Measurements from ENCODE around the gene LPCAT3.

Gene LPCAT3

GRCh38 chr12:6935371-6936193 is 82.7 kb downstream of the LPCAT3 start:
- Histone ChIP-seq H3K27ac (replicated peaks; ENCODE audit: low read length) (no peak overlapping the region), H3K9ac (ENCODE audit: low read depth, low read length, poor library complexity) (no peak overlapping the region), H2BK15ac (ENCODE audit: low read length) (no peak overlapping the region), H3K18ac (ENCODE audit: low read length) (no peak overlapping the region), H2BK120ac (ENCODE audit: low read depth, low read length) (no peak overlapping the region), H3K14ac (ENCODE audit: low read length) (no peak overlapping the region), H2BK12ac (ENCODE audit: low read length) (no peak overlapping the region), H3K36me3 (replicated peaks in 1 of 2; ENCODE audit: control insufficient read depth in 2 of 2, insufficient read depth in 2 of 2, low read length in 2 of 2) (peaks cover 40 to 84% of the 10 kb centered on the region in 2 donors), H3K4me2 (ENCODE audit: insufficient read depth, low read length, poor library complexity, severe bottlenecking) (no peak overlapping the region), H3K4ac (ENCODE audit: low read length) (no peak overlapping the region), H3K23ac (ENCODE audit: low read depth, low read length, poor library complexity) (peak overlapping the region; percentile 100), H3K79me1 (ENCODE audit: low read depth, low read length) (peaks cover 12% of the 10 kb centered on the region), H3K4me3 (ENCODE audit: low read length in 2 of 2) (no peak overlapping the region), H3K27me3 (ENCODE audit: control insufficient read depth in 3 of 3, insufficient read depth in 3 of 3, low read depth in 1 of 3, low read length in 3 of 3) (no peaks in the 10 kb centered on the region), H3K4me1 (ENCODE audit: control insufficient read depth in 2 of 2, insufficient read depth in 1 of 2, low read depth in 1 of 2, low read length in 2 of 2) (peaks cover 3 to 6% of the 10 kb centered on the region in 2 donors), H2AFZ (ENCODE audit: low read length) (no peak overlapping the region), H4K8ac (ENCODE audit: low read depth, low read length) (no peak overlapping the region), H4K91ac (ENCODE audit: low read depth, low read length, poor library complexity) (no peak overlapping the region), H2BK5ac (ENCODE audit: low read length) (no peak overlapping the region), H2AK5ac (ENCODE audit: low read depth, low read length) (no peak overlapping the region), H3K9me3 (replicated peaks in 1 of 2; ENCODE audit: control insufficient read depth in 2 of 2, insufficient read depth in 1 of 2, low read depth in 1 of 2, low read length in 2 of 2) (no peaks in the 10 kb centered on the region)
- no peak for DNase-seq (ENCODE audit: low spot score)
- WGBS, 2 donors (ENCODE audit: extremely low coverage in 2 of 2, insufficient read length in 2 of 2, insufficient replicate concordance in 1 of 2): no CpG with 5 or more reads among the region's 14 CpGs

DNA sequence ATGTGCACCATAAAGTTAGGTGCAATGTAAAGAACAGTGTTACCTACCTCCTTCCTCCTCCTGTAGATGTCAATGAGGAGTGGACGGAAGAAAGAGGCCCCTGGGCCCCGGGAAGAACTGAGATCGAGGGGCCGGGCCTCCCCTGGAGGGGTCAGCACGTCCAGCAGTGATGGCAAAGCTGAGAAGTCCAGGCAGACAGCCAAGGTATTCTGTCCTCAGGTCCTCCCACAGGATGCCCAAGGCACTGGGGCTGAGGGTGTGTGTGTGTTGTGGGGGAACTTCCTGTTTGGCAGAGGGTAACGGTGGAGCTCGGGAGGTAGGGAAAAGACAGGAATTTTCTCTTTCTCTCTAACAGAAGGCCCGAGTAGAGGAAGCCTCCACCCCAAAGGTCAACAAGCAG is 84.2 kb downstream of the LPCAT3 start:
- no peak overlapping the region for H2BK120ac ChIP-seq (ENCODE audit: low read depth, low read length)

GRCh38 chr12:6932766-6933165 is 85.5 kb downstream of the LPCAT3 start:
- peaks cover 29 to 72% of the 10 kb centered on the region in 2 donors for H3K36me3 ChIP-seq (replicated peaks in 1 of 2; ENCODE audit: control insufficient read depth in 2 of 2, insufficient read depth in 2 of 2, low read length in 2 of 2)
- WGBS, 2 donors (ENCODE audit: extremely low coverage in 2 of 2, insufficient read length in 2 of 2, insufficient replicate concordance in 1 of 2): no CpG with 5 or more reads among the region's 1 CpG
- no peak overlapping the region for H3K18ac ChIP-seq (ENCODE audit: low read length)
- no peak overlapping the region for H3K23ac ChIP-seq (ENCODE audit: low read depth, low read length, poor library complexity)
- H2BK12ac ChIP-seq (ENCODE audit: low read length): no peak overlapping the region
- no peak overlapping the region for H3K14ac ChIP-seq (ENCODE audit: low read length)
- no peak overlapping the region for H3K4me3 ChIP-seq (ENCODE audit: low read length in 2 of 2)
- H3K27ac ChIP-seq (replicated peaks; ENCODE audit: low read length): no peak overlapping the region
- peaks cover 5% of the 10 kb centered on the region for H3K79me1 ChIP-seq (ENCODE audit: low read depth, low read length)
- no peak overlapping the region for H4K91ac ChIP-seq (ENCODE audit: low read depth, low read length, poor library complexity)
- no peak overlapping the region for H4K8ac ChIP-seq (ENCODE audit: low read depth, low read length)
- H2AK5ac ChIP-seq (ENCODE audit: low read depth, low read length): no peak overlapping the region
- H2BK15ac ChIP-seq (ENCODE audit: low read length): no peak overlapping the region
- H3K9me3 ChIP-seq (replicated peaks in 1 of 2; ENCODE audit: control insufficient read depth in 2 of 2, insufficient read depth in 1 of 2, low read depth in 1 of 2, low read length in 2 of 2): no peaks in the 10 kb centered on the region
- no peak overlapping the region for H3K4ac ChIP-seq (ENCODE audit: low read length)
- no peak overlapping the region for H2AFZ ChIP-seq (ENCODE audit: low read length)
- no peak for DNase-seq (ENCODE audit: low spot score)
- no peak overlapping the region for H2BK120ac ChIP-seq (ENCODE audit: low read depth, low read length)
- no peaks in the 10 kb centered on the region for H3K27me3 ChIP-seq (ENCODE audit: control insufficient read depth in 3 of 3, insufficient read depth in 3 of 3, low read depth in 1 of 3, low read length in 3 of 3)
- no peak overlapping the region for H2BK5ac ChIP-seq (ENCODE audit: low read length)
- no peak overlapping the region for H3K9ac ChIP-seq (ENCODE audit: low read depth, low read length, poor library complexity)
- H3K4me2 ChIP-seq (ENCODE audit: insufficient read depth, low read length, poor library complexity, severe bottlenecking): no peak overlapping the region
- H3K4me1 ChIP-seq (ENCODE audit: control insufficient read depth in 2 of 2, insufficient read depth in 1 of 2, low read depth in 1 of 2, low read length in 2 of 2): peaks cover 8 to 13% of the 10 kb centered on the region in 2 donors

More for the DNA sequence above, 84.2 kb downstream of the LPCAT3 start:
- WGBS, 2 donors (ENCODE audit: extremely low coverage in 2 of 2, insufficient read length in 2 of 2, insufficient replicate concordance in 1 of 2): no CpG with 5 or more reads among the region's 8 CpGs
- H3K9me3 ChIP-seq (replicated peaks in 1 of 2; ENCODE audit: control insufficient read depth in 2 of 2, insufficient read depth in 1 of 2, low read depth in 1 of 2, low read length in 2 of 2): no peaks in the 10 kb centered on the region
- H2BK12ac ChIP-seq (ENCODE audit: low read length): no peak overlapping the region
- H3K27me3 ChIP-seq (ENCODE audit: control insufficient read depth in 3 of 3, insufficient read depth in 3 of 3, low read depth in 1 of 3, low read length in 3 of 3): no peaks in the 10 kb centered on the region
- H2AFZ ChIP-seq (ENCODE audit: low read length): no peak overlapping the region
- H4K91ac ChIP-seq (ENCODE audit: low read depth, low read length, poor library complexity): no peak overlapping the region
- no peak overlapping the region for H4K8ac ChIP-seq (ENCODE audit: low read depth, low read length)
- H3K79me1 ChIP-seq (ENCODE audit: low read depth, low read length): peaks cover 12% of the 10 kb centered on the region
- H3K4me3 ChIP-seq (ENCODE audit: low read length in 2 of 2): no peak overlapping the region
- no peak overlapping the region for H2BK15ac ChIP-seq (ENCODE audit: low read length)
- DNase-seq (ENCODE audit: low spot score): no peak
- H2AK5ac ChIP-seq (ENCODE audit: low read depth, low read length): no peak overlapping the region
- H3K4me2 ChIP-seq (ENCODE audit: insufficient read depth, low read length, poor library complexity, severe bottlenecking): no peak overlapping the region
- peaks cover 12 to 13% of the 10 kb centered on the region in 2 donors for H3K4me1 ChIP-seq (ENCODE audit: control insufficient read depth in 2 of 2, insufficient read depth in 1 of 2, low read depth in 1 of 2, low read length in 2 of 2)
- no peak overlapping the region for H3K23ac ChIP-seq (ENCODE audit: low read depth, low read length, poor library complexity)
- H3K18ac ChIP-seq (ENCODE audit: low read length): no peak overlapping the region
- no peak overlapping the region for H3K27ac ChIP-seq (replicated peaks; ENCODE audit: low read length)
- H3K9ac ChIP-seq (ENCODE audit: low read depth, low read length, poor library complexity): no peak overlapping the region
- peaks cover 35 to 82% of the 10 kb centered on the region in 2 donors for H3K36me3 ChIP-seq (replicated peaks in 1 of 2; ENCODE audit: control insufficient read depth in 2 of 2, insufficient read depth in 2 of 2, low read length in 2 of 2)
- H3K4ac ChIP-seq (ENCODE audit: low read length): no peak overlapping the region
- no peak overlapping the region for H2BK5ac ChIP-seq (ENCODE audit: low read length)
- no peak overlapping the region for H3K14ac ChIP-seq (ENCODE audit: low read length)
